Neural progenitor cell (in vitro differentiated cells): ENCODE measurements around the gene CEP350. TPM values are rescaled to one million over a fixed set of nuclear protein-coding genes. Genes with fewer than 3 reads are reported as not detected.

Source experiments
- DNase-seq: peaks from one replicate; pipeline ENCODE4 v3.0.0-alpha.2; 2016; ENCODE audit warnings: low spot score
- H2AFZ ChIP-seq: fragments of 200-600 bp; sonication (generic); replicated peaks from 2 replicates; pipeline ENCODE4 v1.6.1; 2016; ENCODE audit warnings: antibody characterized with exemption
- H3F3A ChIP-seq: fragments of 200-600 bp; sonication (generic); 2 replicates; pipeline ENCODE4 v1.6.1; 2016; ENCODE audit warnings: antibody characterized with exemption, low read depth
- H3K27ac ChIP-seq: fragments of 200-600 bp; sonication (generic); 2 replicates; pipeline ENCODE4 v1.5.1; 2016; ENCODE audit warnings: mild to moderate bottlenecking
- H3K27me3 ChIP-seq: fragments of 200-600 bp; sonication (generic); 2 replicates; pipeline ENCODE4 v1.6.1; 2016; ENCODE audit warnings: mild to moderate bottlenecking, moderate library complexity
- H3K36me3 ChIP-seq: fragments of 200-600 bp; sonication (generic); 2 replicates; pipeline ENCODE4 v1.5.1; 2016
- H3K4me1 ChIP-seq: fragments of 200-600 bp; sonication (generic); 2 replicates; pipeline ENCODE4 v1.6.1; 2016; ENCODE audit warnings: mixed run types
- H3K4me2 ChIP-seq: fragments of 200-600 bp; sonication (generic); 2 replicates; pipeline ENCODE4 v1.6.1; 2016
- H3K4me3 ChIP-seq: fragments of 200-600 bp; sonication (generic); 2 replicates; pipeline ENCODE4 v1.5.1; 2016
- H3K79me2 ChIP-seq: fragments of 200-600 bp; sonication (generic); 2 replicates; pipeline ENCODE4 v1.6.1; 2016; ENCODE audit warnings: low read depth
- H3K9ac ChIP-seq: fragments of 200-600 bp; sonication (generic); 2 replicates; pipeline ENCODE4 v1.6.1; 2016
- H3K9me3 ChIP-seq: fragments of 200-600 bp; sonication (generic); 2 replicates; pipeline ENCODE4 v1.5.1; 2016; ENCODE audit warnings: low read depth
- H4K20me1 ChIP-seq: fragments of 200-600 bp; sonication (generic); 2 replicates; pipeline ENCODE4 v1.6.1; 2016; ENCODE audit warnings: low read depth
- H3K27ac Mint-ChIP-seq: 3 replicates; pipeline ENCODE4 v1.8.0; 2021; ENCODE audit warnings: mixed read lengths
- H3K27me3 Mint-ChIP-seq: 2 replicates; pipeline ENCODE4 v1.8.0; 2022; ENCODE audit warnings: low read depth, mild to moderate bottlenecking, inconsistent platforms, moderate library complexity, mixed read lengths; ENCODE audit not compliant: insufficient read depth
- H3K36me3 Mint-ChIP-seq: 3 replicates; pipeline ENCODE4 v1.8.0; 2021; ENCODE audit warnings: mixed read lengths
- H3K4me1 Mint-ChIP-seq: 3 replicates; pipeline ENCODE4 v1.8.0; 2021; ENCODE audit warnings: mixed read lengths
- H3K4me3 Mint-ChIP-seq: 3 replicates; pipeline ENCODE4 v1.8.0; 2021; ENCODE audit warnings: mild to moderate bottlenecking, moderate library complexity, mixed read lengths
- H3K9me3 Mint-ChIP-seq: 3 replicates; pipeline ENCODE4 v1.8.0; 2020; ENCODE audit warnings: mixed read lengths
- CTCF ChIP-seq: fragments of 200-600 bp; sonication (generic); IDR thresholded peaks from 2 replicates; pipeline ENCODE4 v1.5.1; 2017; ENCODE audit warnings: antibody characterized with exemption, mild to moderate bottlenecking
- EZH2 ChIP-seq: fragments of 200-600 bp; sonication (generic); IDR thresholded peaks from 2 replicates; pipeline ENCODE4 v1.6.1; 2017; ENCODE audit warnings: antibody characterized with exemption, mild to moderate bottlenecking, moderate library complexity
- EZH2phosphoT487 ChIP-seq: fragments of 200-600 bp; sonication (generic); IDR thresholded peaks from 2 replicates; pipeline ENCODE4 v1.6.1; 2017; ENCODE audit warnings: antibody characterized with exemption
- total RNA-seq: library from RNA; depleted of rRNA; stranded (reverse); fragments of >200 nt; gene quantifications from 2 replicates; pipeline ENCODE4 v1.2.3, GENCODE V29; 2015; ENCODE audit warnings: low replicate concordance

Gene CEP350
- total RNA-seq, 1 donor from 2014 or later, result 61.2 TPM

DNA sequence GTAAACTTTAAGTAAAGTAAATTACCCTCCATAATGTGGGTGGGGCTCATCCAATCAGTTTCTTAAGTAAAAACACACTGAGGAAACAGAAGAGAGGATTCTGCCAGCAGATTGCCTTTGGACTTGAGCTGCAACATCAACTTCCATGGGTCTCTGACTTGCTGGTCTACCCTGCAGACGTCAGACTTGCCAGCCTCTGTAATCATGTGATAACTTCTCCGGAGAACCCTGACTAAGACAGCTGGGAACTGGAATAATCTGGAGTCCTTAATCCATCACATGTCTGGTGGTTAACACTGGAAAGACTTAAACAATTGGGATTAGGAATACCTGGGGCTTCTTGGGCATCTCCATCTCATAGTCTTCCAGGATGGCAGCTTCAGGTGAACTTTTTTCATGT is 13.2 kb upstream of the CEP350 start:
- Histone ChIP-seq H3K9me3 (no peaks in the 10 kb centered on the region), H3K4me2 (no peak overlapping the region), H3F3A (no peaks in the 10 kb centered on the region), H3K27me3 (no peaks in the 10 kb centered on the region), H3K9ac (no peak overlapping the region), H4K20me1 (no peaks in the 10 kb centered on the region), H3K4me3 (no peak overlapping the region), H3K27ac (no peak overlapping the region), H3K4me1 (no peaks in the 10 kb centered on the region), H3K79me2 (no peaks in the 10 kb centered on the region), H3K36me3 (no peaks in the 10 kb centered on the region), H2AFZ (no peak overlapping the region)
- no peak overlapping the region for H3K27ac Mint-ChIP-seq
- DNase-seq, result no peak
- no peak overlapping the region for H3K4me3 Mint-ChIP-seq
- peaks cover 2% of the 10 kb centered on the region for H3K27me3 Mint-ChIP-seq
- peaks cover 35% of the 10 kb centered on the region for H3K4me1 Mint-ChIP-seq
- H3K9me3 Mint-ChIP-seq, result no peaks in the 10 kb centered on the region
- TF ChIP-seq EZH2phosphoT487, result no peak
- no peaks in the 10 kb centered on the region for H3K36me3 Mint-ChIP-seq

- Histone ChIP-seq H3K4me3 (no peak overlapping the region), H4K20me1 (peaks cover 4% of the 10 kb centered on the region), H2AFZ (no peak overlapping the region), H3K27ac (no peak overlapping the region), H3K36me3 (no peaks in the 10 kb centered on the region), H3F3A (peaks cover 15% of the 10 kb centered on the region), H3K4me1 (no peaks in the 10 kb centered on the region), H3K79me2 (peaks cover 10% of the 10 kb centered on the region), H3K4me2 (no peak overlapping the region), H3K9me3 (no peaks in the 10 kb centered on the region), H3K27me3 (no peaks in the 10 kb centered on the region), H3K9ac (no peak overlapping the region)
- Mint-ChIP-seq H3K27ac (no peak overlapping the region), H3K9me3 (no peaks in the 10 kb centered on the region), H3K36me3 (no peaks in the 10 kb centered on the region), H3K4me3 (no peak overlapping the region), H3K27me3 (peaks cover 7% of the 10 kb centered on the region), H3K4me1 (peaks cover 4% of the 10 kb centered on the region)
- TF ChIP-seq CTCF (no peak), EZH2 (no peak), EZH2phosphoT487 (no peak)
- no peak for DNase-seq
Measured at GRCh38 chr1:179950651-179951050, 4.0 kb upstream of the CEP350 start.

- TF ChIP-seq CTCF, result no peak
- TF ChIP-seq EZH2, result no peak
- no peak for TF ChIP-seq EZH2phosphoT487
- Histone ChIP-seq H2AFZ (no peak overlapping the region), H4K20me1 (peaks cover 13% of the 10 kb centered on the region), H3K9me3 (no peaks in the 10 kb centered on the region), H3K27me3 (no peaks in the 10 kb centered on the region), H3F3A (peaks cover 18% of the 10 kb centered on the region), H3K9ac (no peak overlapping the region), H3K36me3 (no peaks in the 10 kb centered on the region), H3K4me1 (peaks cover 8% of the 10 kb centered on the region), H3K79me2 (peaks cover 19% of the 10 kb centered on the region), H3K4me3 (no peak overlapping the region), H3K27ac (no peak overlapping the region), H3K4me2 (no peak overlapping the region)
- no peak overlapping the region for H3K4me3 Mint-ChIP-seq
- no peaks in the 10 kb centered on the region for H3K36me3 Mint-ChIP-seq
- H3K9me3 Mint-ChIP-seq, result no peaks in the 10 kb centered on the region
- peaks cover 9% of the 10 kb centered on the region for H3K4me1 Mint-ChIP-seq
- H3K27ac Mint-ChIP-seq, result no peak overlapping the region
- DNase-seq, result no peak
- H3K27me3 Mint-ChIP-seq, result peaks cover 5% of the 10 kb centered on the region
Measured at GRCh38 chr1:179951383-179952144, 3.0 kb upstream of the CEP350 start.

GRCh38 chr1:179952186-179952585 is 2.4 kb upstream of the CEP350 start:
- Mint-ChIP-seq H3K4me1 (peaks cover 13% of the 10 kb centered on the region), H3K27me3 (peaks cover 5% of the 10 kb centered on the region), H3K27ac (peak overlapping the region; percentile 2), H3K9me3 (no peaks in the 10 kb centered on the region), H3K4me3 (no peak overlapping the region), H3K36me3 (no peaks in the 10 kb centered on the region)
- Histone ChIP-seq H3F3A (peaks cover 18% of the 10 kb centered on the region), H3K27ac (no peak overlapping the region), H3K4me2 (no peak overlapping the region), H3K36me3 (no peaks in the 10 kb centered on the region), H2AFZ (no peak overlapping the region), H4K20me1 (peaks cover 20% of the 10 kb centered on the region), H3K9ac (no peak overlapping the region), H3K4me3 (no peak overlapping the region), H3K9me3 (no peaks in the 10 kb centered on the region), H3K79me2 (peaks cover 25% of the 10 kb centered on the region), H3K4me1 (peaks cover 10% of the 10 kb centered on the region), H3K27me3 (no peaks in the 10 kb centered on the region)
- TF ChIP-seq EZH2 (no peak), CTCF (no peak), EZH2phosphoT487 (no peak)
- no peak for DNase-seq
